Measurements from ENCODE around the gene MCL1. TPM values are rescaled to one million over a fixed set of nuclear protein-coding genes. Genes with fewer than 3 reads are reported as not detected.

Gene MCL1
- total and polyA plus RNA-seq, 10 of the 15 experiments (the other 5 are each of a cell fraction or from before 2014, with no cell fraction given) = 18.1 to 148 (median 86.4) TPM

GRCh38 chr1:150596095-150596892 is 16.9 kb upstream of the MCL1 start:
- ChIA-PET CTCF (interaction anchor here (0.6 to 3.2 kb wide), 4 partner anchors 13 to 408 kb away, joined by 3 to 7 read pairs (median 3); no protein-coding TSS in a partner anchor), SMC1A (ENCODE audit: uncharacterized antibody, unreplicated experiment) (no interaction called here), POLR2A (no interaction called here), RAD21 (ENCODE audit: unreplicated experiment) (no interaction called here)
- intact Hi-C loops (cut with micrococcal nuclease; ENCODE audit: unreplicated experiment) (no loop called here), in situ Hi-C loops (cut with MboI) (no loop called here)
- DNase-seq (ENCODE audit: low read depth, low spot score) (no peak), FAIRE-seq (no peak), ATAC-seq (no peak)
- Histone ChIP-seq H4K20me1 (ENCODE audit: control insufficient read depth, insufficient read depth) (no peaks in the 10 kb centered on the region), H3K9me3 (replicated peaks; ENCODE audit: control insufficient read depth, insufficient read depth, low read length) (no peaks in the 10 kb centered on the region), H3K79me2 (ENCODE audit: control insufficient read depth, insufficient read depth, low read length) (no peaks in the 10 kb centered on the region), H2AFZ (ENCODE audit: control insufficient read depth, low read depth, low read length) (no peak overlapping the region), H3K27me3 (replicated peaks in 1 of 2; ENCODE audit: control insufficient read depth in 2 of 2, insufficient read depth in 2 of 2, low read length in 1 of 2) (no peaks in the 10 kb centered on the region), H3K9ac (ENCODE audit: control insufficient read depth, insufficient read depth, low read length) (no peak overlapping the region), H3K4me3 (no peak overlapping the region), H3K27ac (ENCODE audit: control insufficient read depth, insufficient read depth) (no peak overlapping the region), H3K36me3 (ENCODE audit: control insufficient read depth in 2 of 2, insufficient read depth in 2 of 2, low read length in 1 of 2) (no peaks in the 10 kb centered on the region; a peak in 1 of 4 replicates), H3K4me1 (ENCODE audit: control insufficient read depth, insufficient read depth, low read length) (no peaks in the 10 kb centered on the region), H3K4me2 (ENCODE audit: control insufficient read depth, insufficient read depth) (no peak overlapping the region)
- whole genome bisulfite sequencing (ENCODE audit: insufficient coverage, insufficient replicate concordance, low lambda C conversion rate, missing lambda C conversion rate) = 93% methylated on average over 7 of the region's 7 CpGs
- no TSS peak for BruUV-seq (replicated peaks)
- no peak for TF ChIP-seq IRF4 (IDR thresholded peaks at IDR 0.05; ENCODE audit: low read depth, low read length)
- TF ChIP-seq POLR2AphosphoS2 (IDR thresholded peaks at IDR 0.05; ENCODE audit: low read depth, low read length) = no peak
- no peak for TF ChIP-seq NFXL1 (IDR thresholded peaks at IDR 0.05; ENCODE audit: borderline replicate concordance)
- TF ChIP-seq SREBF2 (IDR thresholded peaks at IDR 0.05; ENCODE audit: low read length) = no peak
- no peak for TF ChIP-seq WRNIP1 (IDR thresholded peaks at IDR 0.05; ENCODE audit: borderline replicate concordance, low read depth, low read length)
- TF ChIP-seq GABPA (IDR thresholded peaks at IDR 0.05; ENCODE audit: low read depth) = no peak
- TF ChIP-seq MEF2A (IDR thresholded peaks at IDR 0.05; ENCODE audit: insufficient read depth, low read depth, low read length) = no peak
- no peak for TF ChIP-seq NRF1 (conservative IDR thresholded peaks at IDR 0.05; ENCODE audit: low read depth, low read length)
- TF ChIP-seq RCOR1 (conservative IDR thresholded peaks at IDR 0.05; ENCODE audit: low read depth, low read length) = no peak
- TF ChIP-seq, protein P1, sequence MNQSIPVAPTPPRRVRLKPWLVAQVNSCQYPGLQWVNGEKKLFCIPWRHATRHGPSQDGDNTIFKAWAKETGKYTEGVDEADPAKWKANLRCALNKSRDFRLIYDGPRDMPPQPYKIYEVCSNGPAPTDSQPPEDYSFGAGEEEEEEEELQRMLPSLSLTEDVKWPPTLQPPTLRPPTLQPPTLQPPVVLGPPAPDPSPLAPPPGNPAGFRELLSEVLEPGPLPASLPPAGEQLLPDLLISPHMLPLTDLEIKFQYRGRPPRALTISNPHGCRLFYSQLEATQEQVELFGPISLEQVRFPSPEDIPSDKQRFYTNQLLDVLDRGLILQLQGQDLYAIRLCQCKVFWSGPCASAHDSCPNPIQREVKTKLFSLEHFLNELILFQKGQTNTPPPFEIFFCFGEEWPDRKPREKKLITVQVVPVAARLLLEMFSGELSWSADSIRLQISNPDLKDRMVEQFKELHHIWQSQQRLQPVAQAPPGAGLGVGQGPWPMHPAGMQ (IDR thresholded peaks at IDR 0.05; ENCODE audit: borderline replicate concordance) = no peak
- TF ChIP-seq BCLAF1 (IDR thresholded peaks at IDR 0.05) = no peak
- TF ChIP-seq, protein P2, sequence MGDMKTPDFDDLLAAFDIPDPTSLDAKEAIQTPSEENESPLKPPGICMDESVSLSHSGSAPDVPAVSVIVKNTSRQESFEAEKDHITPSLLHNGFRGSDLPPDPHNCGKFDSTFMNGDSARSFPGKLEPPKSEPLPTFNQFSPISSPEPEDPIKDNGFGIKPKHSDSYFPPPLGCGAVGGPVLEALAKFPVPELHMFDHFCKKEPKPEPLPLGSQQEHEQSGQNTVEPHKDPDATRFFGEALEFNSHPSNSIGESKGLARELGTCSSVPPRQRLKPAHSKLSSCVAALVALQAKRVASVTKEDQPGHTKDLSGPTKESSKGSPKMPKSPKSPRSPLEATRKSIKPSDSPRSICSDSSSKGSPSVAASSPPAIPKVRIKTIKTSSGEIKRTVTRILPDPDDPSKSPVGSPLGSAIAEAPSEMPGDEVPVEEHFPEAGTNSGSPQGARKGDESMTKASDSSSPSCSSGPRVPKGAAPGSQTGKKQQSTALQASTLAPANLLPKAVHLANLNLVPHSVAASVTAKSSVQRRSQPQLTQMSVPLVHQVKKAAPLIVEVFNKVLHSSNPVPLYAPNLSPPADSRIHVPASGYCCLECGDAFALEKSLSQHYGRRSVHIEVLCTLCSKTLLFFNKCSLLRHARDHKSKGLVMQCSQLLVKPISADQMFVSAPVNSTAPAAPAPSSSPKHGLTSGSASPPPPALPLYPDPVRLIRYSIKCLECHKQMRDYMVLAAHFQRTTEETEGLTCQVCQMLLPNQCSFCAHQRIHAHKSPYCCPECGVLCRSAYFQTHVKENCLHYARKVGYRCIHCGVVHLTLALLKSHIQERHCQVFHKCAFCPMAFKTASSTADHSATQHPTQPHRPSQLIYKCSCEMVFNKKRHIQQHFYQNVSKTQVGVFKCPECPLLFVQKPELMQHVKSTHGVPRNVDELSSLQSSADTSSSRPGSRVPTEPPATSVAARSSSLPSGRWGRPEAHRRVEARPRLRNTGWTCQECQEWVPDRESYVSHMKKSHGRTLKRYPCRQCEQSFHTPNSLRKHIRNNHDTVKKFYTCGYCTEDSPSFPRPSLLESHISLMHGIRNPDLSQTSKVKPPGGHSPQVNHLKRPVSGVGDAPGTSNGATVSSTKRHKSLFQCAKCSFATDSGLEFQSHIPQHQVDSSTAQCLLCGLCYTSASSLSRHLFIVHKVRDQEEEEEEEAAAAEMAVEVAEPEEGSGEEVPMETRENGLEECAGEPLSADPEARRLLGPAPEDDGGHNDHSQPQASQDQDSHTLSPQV (IDR thresholded peaks at IDR 0.05) = no peak
